Osteocyte (in vitro differentiated cells): ENCODE results near the gene RABGAP1. TPM values are rescaled to one million over a fixed set of nuclear protein-coding genes. Genes with fewer than 3 reads are reported as not detected.

Experiments
- DNase-seq: peaks from one replicate; pipeline ENCODE4 v3.0.0; 2021; ENCODE audit warnings: mixed read lengths; ENCODE audit not compliant: unreplicated experiment; ENCODE audit errors: extremely low spot score
- H3K27ac Mint-ChIP-seq: one replicate; pipeline ENCODE4 v1.8.0; 2021; ENCODE audit warnings: mild to moderate bottlenecking, mixed read lengths; ENCODE audit not compliant: unreplicated experiment
- H3K27me3 Mint-ChIP-seq: one replicate; pipeline ENCODE4 v1.8.0; 2021; ENCODE audit warnings: mixed read lengths; ENCODE audit not compliant: unreplicated experiment
- H3K36me3 Mint-ChIP-seq: one replicate; pipeline ENCODE4 v1.8.0; 2021; ENCODE audit warnings: mixed read lengths; ENCODE audit not compliant: unreplicated experiment
- H3K4me1 Mint-ChIP-seq: one replicate; pipeline ENCODE4 v1.8.0; 2021; ENCODE audit warnings: mixed read lengths; ENCODE audit not compliant: unreplicated experiment
- H3K4me3 Mint-ChIP-seq: one replicate; pipeline ENCODE4 v1.8.0; 2021; ENCODE audit warnings: mild to moderate bottlenecking, moderate library complexity, mixed read lengths; ENCODE audit not compliant: unreplicated experiment
- H3K9me3 Mint-ChIP-seq: one replicate; pipeline ENCODE4 v1.8.0; 2021; ENCODE audit warnings: mixed read lengths; ENCODE audit not compliant: unreplicated experiment
- CTCF ChIP-seq: fragments of 200-600 bp; sonication (generic); IDR thresholded peaks from 2 replicates; pipeline ENCODE4 v1.5.0; 2021; ENCODE audit warnings: antibody characterized with exemption, mild to moderate bottlenecking, moderate library complexity
- total RNA-seq: library from RNA; stranded (reverse); gene quantifications from 2 replicates; pipeline ENCODE4 v1.2.1, GENCODE V29; 2021

The RABGAP1 gene
- total RNA-seq, 1 donor from 2014 or later = 88.4 TPM

DNA sequence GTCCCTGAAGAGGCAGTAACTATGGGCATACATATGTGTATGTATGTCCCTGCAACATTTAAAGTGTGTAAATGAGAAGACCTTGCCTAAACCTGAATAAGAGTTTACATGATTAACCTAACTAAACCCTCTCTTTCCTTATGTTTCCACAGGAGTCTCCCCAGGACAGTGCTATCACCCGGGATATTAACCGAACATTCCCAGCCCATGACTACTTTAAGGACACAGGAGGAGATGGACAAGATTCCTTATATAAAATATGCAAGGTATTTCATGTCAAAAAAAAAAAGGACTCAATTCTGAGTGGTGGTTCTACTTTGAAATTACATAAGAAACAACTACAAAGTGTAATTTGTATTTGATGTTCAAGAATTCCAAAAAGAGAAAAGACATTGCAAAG is 124.4 kb downstream of the RABGAP1 start:
- H3K9me3 Mint-ChIP-seq = no peaks in the 10 kb centered on the region
- H3K36me3 Mint-ChIP-seq = peaks cover 33% of the 10 kb centered on the region
- DNase-seq = no peak
- no peak overlapping the region for H3K4me3 Mint-ChIP-seq
- H3K4me1 Mint-ChIP-seq = peaks cover 100% of the 10 kb centered on the region
- no peaks in the 10 kb centered on the region for H3K27me3 Mint-ChIP-seq
- no peak for TF ChIP-seq CTCF
- peak overlapping the region; percentile 94 for H3K27ac Mint-ChIP-seq

DNA sequence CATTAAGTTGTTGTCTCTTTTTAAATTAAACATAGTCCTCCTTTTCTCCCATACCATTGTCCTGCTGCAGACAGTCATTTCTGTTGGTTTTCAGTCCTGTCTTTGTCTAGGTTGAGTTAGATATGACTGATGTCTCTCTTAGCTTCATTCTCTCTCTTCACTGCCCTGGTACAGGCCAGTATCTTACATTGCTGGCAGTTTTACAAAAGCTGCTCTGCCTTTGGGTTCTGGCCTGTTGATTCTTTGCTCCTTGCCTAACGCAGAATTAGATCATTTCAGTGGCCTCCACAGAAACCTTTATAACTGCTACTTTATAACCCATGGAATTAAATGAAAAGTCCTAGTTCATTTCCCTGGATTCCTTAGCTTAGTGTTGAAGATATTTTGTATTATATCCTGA is 126.3 kb downstream of the RABGAP1 start:
- DNase-seq = no peak
- Mint-ChIP-seq H3K4me3 (no peak overlapping the region), H3K27me3 (no peaks in the 10 kb centered on the region), H3K4me1 (peaks cover 97% of the 10 kb centered on the region), H3K9me3 (no peaks in the 10 kb centered on the region), H3K36me3 (peaks cover 46% of the 10 kb centered on the region), H3K27ac (peak overlapping the region; percentile 94)
- TF ChIP-seq CTCF = no peak

DNA sequence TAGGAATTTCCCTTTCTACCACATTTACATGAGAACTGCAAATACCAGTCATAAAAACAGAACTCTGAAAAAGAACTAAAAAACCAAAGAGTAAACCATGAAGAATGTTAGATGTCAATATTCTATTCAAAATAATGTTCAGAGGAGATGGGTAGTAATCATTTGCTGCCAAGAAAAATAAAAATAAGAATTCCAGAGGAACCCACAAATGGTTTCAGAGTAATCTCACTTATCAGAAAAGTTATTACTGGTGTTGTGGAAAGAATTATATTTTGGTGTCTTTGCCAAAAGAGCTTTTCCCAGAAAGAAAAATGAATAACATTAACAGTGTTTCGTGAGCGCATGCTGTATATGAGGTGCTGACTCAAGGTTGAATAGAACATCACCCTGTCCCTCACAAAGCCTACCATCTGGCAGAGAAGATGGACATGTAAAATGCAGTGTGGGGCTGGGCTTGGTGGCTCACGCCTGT is 128.2 kb downstream of the RABGAP1 start:
- Mint-ChIP-seq H3K9me3 (no peaks in the 10 kb centered on the region), H3K4me3 (no peak overlapping the region), H3K36me3 (peaks cover 54% of the 10 kb centered on the region), H3K4me1 (peaks cover 94% of the 10 kb centered on the region), H3K27ac (peak overlapping the region; percentile 94), H3K27me3 (no peaks in the 10 kb centered on the region)
- no peak for TF ChIP-seq CTCF
- no peak for DNase-seq

- H3K4me1 Mint-ChIP-seq = peaks cover 90% of the 10 kb centered on the region
- H3K27ac Mint-ChIP-seq = peak overlapping the region; percentile 94
- peaks cover 59% of the 10 kb centered on the region for H3K36me3 Mint-ChIP-seq
Observed at GRCh38 chr9:123070198-123070597, 129.4 kb downstream of the RABGAP1 start.

DNA sequence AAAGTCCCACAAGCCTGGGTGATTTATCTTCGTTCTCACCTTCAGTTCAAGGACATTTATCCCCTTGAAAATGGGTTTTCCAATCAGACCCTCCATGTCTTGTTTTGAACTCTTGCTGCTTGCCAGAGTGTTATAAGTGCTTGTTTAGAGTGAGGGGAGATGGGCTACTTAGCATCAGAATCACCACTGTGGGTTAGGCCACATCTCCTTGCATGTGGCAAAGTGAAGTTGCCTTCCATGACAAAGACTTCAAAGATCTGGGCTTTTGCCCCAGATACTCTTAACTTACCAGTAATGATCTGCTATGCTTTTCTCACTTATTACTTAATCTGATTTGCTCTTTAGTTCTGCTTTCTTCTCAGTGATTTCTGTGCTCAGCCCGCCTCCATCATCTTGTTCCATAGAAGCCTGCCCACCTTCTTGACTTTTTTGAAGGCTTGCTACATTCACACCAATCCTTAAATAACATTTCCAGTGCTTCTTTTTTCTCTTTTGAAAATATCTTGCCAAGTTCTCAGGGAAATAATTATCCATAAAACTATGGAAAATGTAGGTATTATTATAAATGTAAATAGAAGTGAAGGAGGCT is 131.7 kb downstream of the RABGAP1 start:
- no peaks in the 10 kb centered on the region for H3K9me3 Mint-ChIP-seq

More at GRCh38 chr9:123070198-123070597, 129.4 kb downstream of the RABGAP1 start:
- no peak for DNase-seq
- no peaks in the 10 kb centered on the region for H3K27me3 Mint-ChIP-seq
- no peak for TF ChIP-seq CTCF
- no peaks in the 10 kb centered on the region for H3K9me3 Mint-ChIP-seq
- no peak overlapping the region for H3K4me3 Mint-ChIP-seq

More for the DNA sequence above, 131.7 kb downstream of the RABGAP1 start:
- no peak for TF ChIP-seq CTCF
- Mint-ChIP-seq H3K36me3 (peaks cover 46% of the 10 kb centered on the region), H3K4me3 (no peak overlapping the region), H3K4me1 (peaks cover 75% of the 10 kb centered on the region), H3K27ac (peak overlapping the region; percentile 88), H3K27me3 (no peaks in the 10 kb centered on the region)
- no peak for DNase-seq
